Measurements from ENCODE around the gene ZFYVE19.

GRCh38 chr15:40844696-40845030 is 37.8 kb downstream of the ZFYVE19 start:
- TF ChIP-seq CTCF (IDR thresholded peaks at IDR 0.05; ENCODE audit: low read length) (0 out of 2 replicates have a peak, but pooled peaks have one; percentile 2), EZH2 (optimal IDR thresholded peaks at IDR 0.05; ENCODE audit: low read depth, low read length) (no peak)

Measured in MM.1S (cell line).